Gastroesophageal sphincter (tissue), 4 donors: ENCODE results near the gene HOXB2. TPM values are rescaled to one million over a fixed set of nuclear protein-coding genes. Genes with fewer than 3 reads are reported as not detected.

ENCODE experiments used
- ATAC-seq: fragments of 150-250 bp; one replicate; pipeline ENCODE4 v1.9.1; 2016; ENCODE audit warnings: mild to moderate bottlenecking, moderate library complexity
- H3K27ac ChIP-seq, 4 donors: fragments of 200-600 bp; sonication (generic) in 3 of 4; 1 replicate in 3 of 4; 2 replicates in 1 of 4; pipeline ENCODE4 v1.5.1; 2016 to 2019
- H3K27me3 ChIP-seq: fragments of 200-600 bp; sonication (generic); one replicate; pipeline ENCODE4 v1.5.1; 2019
- H3K36me3 ChIP-seq, 2 donors: fragments of 200-600 bp; sonication (generic); one replicate each; pipeline ENCODE4 v1.5.1; 2019; ENCODE audit warnings: control low read depth in 1 of 2
- H3K4me1 ChIP-seq, 3 donors: fragments of 200-600 bp; sonication (generic); 1 replicate in 2 of 3; 2 replicates in 1 of 3; pipeline ENCODE4 v1.5.1; 2016 to 2019; ENCODE audit warnings: control low read depth in 2 of 3
- H3K4me3 ChIP-seq, 2 donors: fragments of 200-600 bp; sonication (generic); one replicate each; pipeline ENCODE4 v1.5.1; 2019; ENCODE audit warnings: mild to moderate bottlenecking in 1 of 2, moderate library complexity in 1 of 2
- H3K9me3 ChIP-seq, 3 donors: fragments of 200-600 bp; sonication (generic); one replicate each; pipeline ENCODE4 v1.5.1; 2017 to 2019; ENCODE audit warnings: control low read depth in 2 of 3
- EP300 ChIP-seq: sonication (generic); formaldehyde crosslinking; IDR thresholded peaks from one replicate; pipeline ENCODE4 v1.6.1; 2017; ENCODE audit warnings: antibody characterized with exemption, mild to moderate bottlenecking
- POLR2A ChIP-seq, 2 donors: fragments of 450-650 bp; IDR thresholded peaks; one replicate each; pipeline ENCODE4 v1.6.1; 2017; ENCODE audit warnings: antibody characterized with exemption in 2 of 2, mild to moderate bottlenecking in 2 of 2, moderate library complexity in 1 of 2
- POLR2AphosphoS5 ChIP-seq: sonication (generic); formaldehyde crosslinking; IDR thresholded peaks from one replicate; pipeline ENCODE4 v1.6.1; 2017; ENCODE audit warnings: antibody characterized with exemption
- WGBS, 2 donors: methylation state at CpG; one replicate each; pipeline ENCODE4 v1.1.5; 2018; ENCODE audit warnings: low coverage in 1 of 2; 5-methylcytosine and 5-hydroxymethylcytosine counted together
- total RNA-seq, 4 donors: library from RNA; depleted of rRNA; stranded (reverse); fragments of >200 nt; gene quantifications; one replicate each; pipeline ENCODE4 v1.1.0, GENCODE V29; 2016
- TF ChIP-seq, protein P1 (sequence below), 4 experiments: fragments of 200-600 bp in 2 of 4; fragments of 450-650 bp in 2 of 4; sonication (generic) in 1 of 4; IDR thresholded peaks; one replicate each; pipeline ENCODE4 v1.5.1; 2017 to 2019; ENCODE audit warnings: antibody characterized with exemption in 4 of 4, mild to moderate bottlenecking in 2 of 4, moderate library complexity in 2 of 4

Gene HOXB2
- total RNA-seq, 4 donors from 2014 or later: 28.7 to 65.2 (median 38.8) TPM

DNA sequence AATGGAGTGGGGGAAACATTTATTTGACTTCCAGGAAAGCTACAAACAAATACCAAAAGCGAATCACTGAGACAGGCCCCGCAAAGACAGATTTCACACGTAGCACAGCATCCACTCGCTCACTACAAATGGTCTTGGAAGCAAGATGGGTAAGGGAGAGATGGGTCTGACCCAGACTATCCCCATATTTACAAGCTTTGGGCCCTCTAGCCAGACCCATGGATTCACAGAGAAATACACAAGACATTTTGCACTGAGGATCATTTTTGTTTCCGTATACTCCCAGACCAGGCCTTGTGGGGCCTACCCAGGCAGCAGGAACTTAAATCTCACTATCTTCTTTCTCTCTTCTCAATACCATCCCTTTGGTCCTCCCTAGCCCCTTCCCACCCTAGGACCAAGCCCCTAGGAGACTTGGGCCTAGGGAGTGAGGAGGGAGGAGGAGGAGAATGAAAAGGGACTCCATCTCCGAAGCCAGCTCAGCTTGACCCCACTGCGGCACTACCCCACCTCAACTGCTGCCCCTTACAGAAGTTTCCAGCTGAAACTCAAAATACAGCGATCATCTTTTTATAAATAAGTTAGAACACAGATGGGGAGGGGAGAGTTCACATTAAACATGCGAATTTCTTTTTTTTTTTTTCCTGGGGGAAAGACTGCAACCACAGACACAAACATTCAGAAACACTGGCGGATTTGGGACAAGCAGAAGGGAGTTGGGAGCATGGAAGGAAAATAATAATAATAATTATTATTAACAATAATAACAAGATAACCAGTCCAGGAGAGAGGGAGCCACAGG is 46.5 kb upstream of the HOXB2 start:
- H3K4me3 ChIP-seq: peak overlapping the region in 1 of 2 donors; percentile 58
- TF ChIP-seq POLR2A (IDR thresholded peaks at IDR 0.05): no peak
- TF ChIP-seq POLR2AphosphoS5: no peak
- TF ChIP-seq, protein P1, sequence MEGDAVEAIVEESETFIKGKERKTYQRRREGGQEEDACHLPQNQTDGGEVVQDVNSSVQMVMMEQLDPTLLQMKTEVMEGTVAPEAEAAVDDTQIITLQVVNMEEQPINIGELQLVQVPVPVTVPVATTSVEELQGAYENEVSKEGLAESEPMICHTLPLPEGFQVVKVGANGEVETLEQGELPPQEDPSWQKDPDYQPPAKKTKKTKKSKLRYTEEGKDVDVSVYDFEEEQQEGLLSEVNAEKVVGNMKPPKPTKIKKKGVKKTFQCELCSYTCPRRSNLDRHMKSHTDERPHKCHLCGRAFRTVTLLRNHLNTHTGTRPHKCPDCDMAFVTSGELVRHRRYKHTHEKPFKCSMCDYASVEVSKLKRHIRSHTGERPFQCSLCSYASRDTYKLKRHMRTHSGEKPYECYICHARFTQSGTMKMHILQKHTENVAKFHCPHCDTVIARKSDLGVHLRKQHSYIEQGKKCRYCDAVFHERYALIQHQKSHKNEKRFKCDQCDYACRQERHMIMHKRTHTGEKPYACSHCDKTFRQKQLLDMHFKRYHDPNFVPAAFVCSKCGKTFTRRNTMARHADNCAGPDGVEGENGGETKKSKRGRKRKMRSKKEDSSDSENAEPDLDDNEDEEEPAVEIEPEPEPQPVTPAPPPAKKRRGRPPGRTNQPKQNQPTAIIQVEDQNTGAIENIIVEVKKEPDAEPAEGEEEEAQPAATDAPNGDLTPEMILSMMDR (IDR thresholded peaks at IDR 0.05): no peak
- no peak for TF ChIP-seq EP300
- H3K36me3 ChIP-seq: peaks cover 0 to 3% of the 10 kb centered on the region in 2 donors
- peaks cover 0 to 58% (median 3%) of the 10 kb centered on the region in 3 donors for H3K4me1 ChIP-seq
- ATAC-seq: no peak
- H3K27ac ChIP-seq: peak overlapping the region in 2 of 4 donors; percentile 97 to 98
- WGBS, 2 donors: 79 to 86% methylated on average over 7 to 9 of the region's 10 CpGs
- H3K9me3 ChIP-seq: no peaks in the 10 kb centered on the region
- peaks cover 42% of the 10 kb centered on the region for H3K27me3 ChIP-seq

DNA sequence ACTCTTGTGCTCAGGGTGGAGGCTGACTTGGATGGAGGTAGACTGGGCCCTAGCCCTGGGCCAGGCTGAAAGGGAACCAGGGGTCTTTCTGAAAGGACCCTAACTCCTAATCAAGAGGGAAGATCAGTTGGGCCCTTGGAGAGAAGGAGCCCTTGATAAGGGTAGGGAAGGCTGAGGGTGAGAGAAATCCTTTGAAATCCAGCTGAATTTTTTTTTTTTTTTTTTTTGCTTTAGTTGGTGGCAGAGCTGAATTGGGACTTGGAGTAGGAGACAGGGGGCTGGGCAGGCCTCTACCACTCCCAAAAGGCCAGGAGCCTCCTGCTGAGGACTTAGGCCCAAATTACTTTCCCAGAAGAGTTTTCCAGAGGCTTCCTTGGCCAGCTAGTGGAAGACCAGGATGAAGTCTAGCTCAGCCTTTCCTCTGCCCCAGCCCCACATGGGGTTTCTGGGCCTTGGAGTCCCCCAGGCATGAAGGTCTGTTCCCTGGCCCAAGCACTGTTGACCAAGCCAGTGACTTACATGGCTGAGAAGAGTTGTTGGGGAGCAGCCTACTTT is 45.8 kb upstream of the HOXB2 start:
- no peaks in the 10 kb centered on the region for H3K9me3 ChIP-seq
- H3K4me1 ChIP-seq: peaks cover 0 to 59% (median 0%) of the 10 kb centered on the region in 3 donors
- ATAC-seq: no peak
- peak overlapping the region in 2 of 4 donors; percentile 97 to 98 for H3K27ac ChIP-seq
- peaks cover 34% of the 10 kb centered on the region for H3K27me3 ChIP-seq
- H3K4me3 ChIP-seq: peak overlapping the region in 1 of 2 donors; percentile 39
- TF ChIP-seq POLR2AphosphoS5 (no peak), POLR2A (IDR thresholded peaks at IDR 0.05) (no peak), EP300 (no peak)
- TF ChIP-seq, protein P1 (IDR thresholded peaks at IDR 0.05): no peak
- no peaks in the 10 kb centered on the region for H3K36me3 ChIP-seq

DNA sequence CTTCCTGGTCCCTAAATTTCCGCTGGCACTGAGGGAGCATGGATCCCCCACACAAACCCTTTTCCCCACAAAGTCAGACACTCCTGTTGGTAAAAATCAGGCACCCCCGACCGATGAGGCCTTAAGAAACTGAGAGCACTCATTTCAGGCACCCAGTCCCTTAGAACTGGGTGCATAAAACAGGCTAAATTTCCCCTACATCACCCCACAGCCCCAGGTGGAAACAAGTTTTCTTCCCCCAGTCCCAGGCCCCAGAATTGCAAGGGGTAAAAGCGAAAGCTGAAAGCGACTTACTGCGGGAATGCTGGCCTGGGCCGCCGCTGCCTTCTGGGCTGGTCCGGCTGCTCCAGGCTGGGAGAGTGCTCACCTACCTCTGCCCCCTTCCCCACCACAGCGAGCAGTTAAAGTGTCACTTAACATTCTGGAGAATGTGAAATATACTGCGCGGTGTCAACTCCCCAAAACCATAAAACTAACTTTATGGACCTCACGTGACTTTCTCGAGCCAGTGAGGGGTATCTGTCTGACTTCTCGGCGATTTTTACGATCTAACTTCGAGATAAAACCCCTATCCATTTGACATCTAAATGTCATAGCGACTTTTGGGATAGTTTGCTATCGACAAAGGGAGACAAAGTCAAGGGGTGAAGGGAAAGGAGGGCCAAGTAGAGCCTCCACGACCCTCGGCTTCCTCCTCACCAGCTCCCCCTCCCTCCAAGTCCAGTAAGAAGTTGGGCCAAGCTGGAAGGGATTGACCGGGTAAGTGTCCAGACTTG is 45.1 kb upstream of the HOXB2 start, which contains the start of gene HOXB3:
Gene HOXB3, minus strand, starts transcription at position 411 of the 776 bp plus-strand sequence. CDS start 37,767 bp downstream, outside the sequence.
- TF ChIP-seq POLR2AphosphoS5 (peak; percentile 18), EP300 (no peak), POLR2A (IDR thresholded peaks at IDR 0.05) (no peak)
- TF ChIP-seq, protein P1 (IDR thresholded peaks at IDR 0.05): no peak
- ATAC-seq: no peak
- Histone ChIP-seq H3K4me3 (peak within 1 kb of the TSS in 1 of 2 donors; percentile 39), H3K4me1 (peaks cover 0 to 57% (median 0%) of the 10 kb centered on the region in 3 donors), H3K9me3 (no peaks in the 10 kb centered on the region), H3K36me3 (no peaks in the 10 kb centered on the region), H3K27ac (peak within 1 kb of the TSS in 2 of 4 donors; percentile 97 to 98), H3K27me3 (peaks cover 28% of the 10 kb centered on the region)
- 72 to 75% methylated on average over 5 to 16 of the region's 23 CpGs for WGBS, 2 donors

DNA sequence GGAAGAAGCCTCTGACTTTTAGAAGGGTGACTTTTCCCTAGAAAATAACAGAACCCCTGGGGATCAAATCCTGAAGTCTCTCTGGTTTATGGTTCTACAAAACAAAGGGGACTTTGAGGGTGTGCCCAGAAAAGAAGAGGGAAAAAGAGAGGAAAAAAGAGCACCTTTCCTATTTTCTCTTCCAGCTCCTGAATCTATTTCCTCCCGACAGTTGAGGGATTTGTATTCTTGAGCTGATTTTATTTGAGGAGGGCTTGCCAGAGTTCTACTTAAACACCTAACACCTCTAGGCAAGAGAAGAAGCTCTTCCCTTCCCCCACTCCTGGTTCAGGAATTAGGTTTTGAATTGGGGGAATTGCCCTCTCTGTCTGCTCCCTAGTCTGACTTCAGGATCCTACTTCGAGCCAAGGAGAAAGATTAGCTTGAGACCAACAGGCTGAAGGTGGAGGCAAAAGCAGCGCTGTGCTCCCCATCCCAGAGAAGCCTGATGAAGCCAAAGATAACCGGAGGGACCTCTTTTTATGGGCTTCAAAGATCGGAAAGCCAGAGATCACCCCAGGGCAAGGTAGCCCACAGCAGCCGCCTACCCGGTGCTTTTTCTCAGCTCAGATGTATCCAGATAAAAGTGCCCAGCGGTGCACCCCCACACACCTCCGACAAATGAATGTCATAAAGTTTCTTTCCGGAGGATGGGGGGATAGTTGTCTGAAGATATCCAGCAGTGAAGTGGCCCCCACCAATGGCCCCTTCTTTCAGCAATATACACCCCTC is 44.3 kb upstream of the HOXB2 start:
- H3K27me3 ChIP-seq: peaks cover 25% of the 10 kb centered on the region
- no peaks in the 10 kb centered on the region for H3K9me3 ChIP-seq
- no peak for TF ChIP-seq POLR2AphosphoS5
- WGBS, 2 donors: 77 to 90% methylated on average over 1 to 4 of the region's 10 CpGs
- no peak for ATAC-seq
- H3K36me3 ChIP-seq: no peaks in the 10 kb centered on the region
- peak overlapping the region in 1 of 2 donors; percentile 39 for H3K4me3 ChIP-seq
- H3K4me1 ChIP-seq: peaks cover 0 to 57% (median 0%) of the 10 kb centered on the region in 3 donors
- H3K27ac ChIP-seq: peak overlapping the region in 2 of 4 donors; percentile 97 to 98
